K562 (cell line): ENCODE results near the gene RACGAP1. TPM values are rescaled to one million over a fixed set of nuclear protein-coding genes. Genes with fewer than 3 reads are reported as not detected.

ENCODE experiments used
- ATF1 ChIP-seq, 2 experiments: fragments of 450-650 bp in 1 of 2; IDR thresholded peaks; 2 replicates each; pipeline ENCODE4 v1.6.1; 2016; ENCODE audit warnings: missing compliant biosample characterization in 1 of 2, missing genetic modification characterization in 1 of 2
- DPF2 ChIP-seq: fragments of 450-650 bp; IDR thresholded peaks from 2 replicates; pipeline ENCODE4 v1.6.1; 2016
- FOXA3 ChIP-seq, 2 experiments: fragments of 450-650 bp in 1 of 2; sonication (generic) in 1 of 2; formaldehyde crosslinking; IDR thresholded peaks in 1 of 2; conservative IDR thresholded peaks in 1 of 2; 2 replicates each; pipeline versions ENCODE4 v1.4.0 to v1.8.0; 2020 to 2022; ENCODE audit warnings: mild to moderate bottlenecking in 2 of 2, missing genetic modification reagents in 1 of 2
- FUS ChIP-seq: fragments of 200-400 bp; formaldehyde crosslinking; optimal IDR thresholded peaks from 2 replicates; pipeline ENCODE3; 2017; ENCODE audit warnings: low read depth, low read length
- HMG20B ChIP-seq: fragments of 250-450 bp; sonication (Bioruptor Pico); IDR thresholded peaks from 2 replicates; pipeline ENCODE4 v1.5.0; 2021; ENCODE audit warnings: mild to moderate bottlenecking
- HSF4 ChIP-seq: fragments of 250-450 bp; sonication (Bioruptor Pico); IDR thresholded peaks from 2 replicates; pipeline ENCODE4 v2.1.2; 2022; ENCODE audit warnings: mild to moderate bottlenecking, moderate library complexity, borderline replicate concordance
- ILK ChIP-seq: fragments of 450-650 bp; IDR thresholded peaks from 2 replicates; pipeline ENCODE4 v1.6.1; 2016; ENCODE audit warnings: missing genetic modification characterization, low read depth, mild to moderate bottlenecking, missing compliant biosample characterization, moderate library complexity, borderline replicate concordance
- L3MBTL2 ChIP-seq: fragments of 450-650 bp; IDR thresholded peaks from 2 replicates; pipeline ENCODE4 v1.6.1; 2016; ENCODE audit warnings: mild to moderate bottlenecking, moderate library complexity
- MITF ChIP-seq: IDR thresholded peaks from 2 replicates; pipeline ENCODE4 v1.6.1; 2014; ENCODE audit warnings: antibody characterized with exemption
- RFX1 ChIP-seq: fragments of 450-650 bp; IDR thresholded peaks from 2 replicates; pipeline ENCODE4 v1.6.1; 2016; ENCODE audit warnings: mild to moderate bottlenecking, moderate library complexity
- SRSF9 ChIP-seq: fragments of 200-400 bp; formaldehyde crosslinking; IDR thresholded peaks from 2 replicates; pipeline ENCODE4 v1.6.1; 2017; ENCODE audit warnings: low read depth, low read length, borderline replicate concordance
- STAG1 ChIP-seq: sonication (generic); formaldehyde crosslinking; IDR thresholded peaks from 2 replicates; pipeline ENCODE4 v1.5.0; 2020; ENCODE audit warnings: missing genetic modification reagents, borderline replicate concordance
- STAT5B ChIP-seq: fragments of 250-450 bp; sonication (Bioruptor Pico); IDR thresholded peaks from 2 replicates; pipeline ENCODE4 v1.8.0; 2021; ENCODE audit warnings: mild to moderate bottlenecking, inconsistent platforms
- ZBTB8A ChIP-seq: fragments of 450-650 bp; IDR thresholded peaks from 2 replicates; pipeline ENCODE4 v1.6.1; 2018; ENCODE audit warnings: mild to moderate bottlenecking, moderate library complexity; ENCODE audit not compliant: partially characterized antibody
- ZC3H11A ChIP-seq: IDR thresholded peaks from 2 replicates; pipeline ENCODE4 v1.6.1; 2012; ENCODE audit warnings: low read depth, low read length, improper control_type of control experiment
- ZFP30 ChIP-seq: fragments of 250-450 bp; sonication (Bioruptor Pico); IDR thresholded peaks from 2 replicates; pipeline ENCODE4 v1.8.0; 2022; ENCODE audit warnings: moderate library complexity, mild to moderate bottlenecking, inconsistent platforms, borderline replicate concordance
- ZNF444 ChIP-seq: fragments of 250-450 bp; sonication (Bioruptor Pico); IDR thresholded peaks from 2 replicates; pipeline ENCODE4 v1.4.0; 2020; ENCODE audit warnings: mild to moderate bottlenecking, moderate library complexity
- ZNF668 ChIP-seq: fragments of 250-450 bp; sonication (Bioruptor Pico); IDR thresholded peaks from 2 replicates; pipeline ENCODE4 v1.8.0; 2022; ENCODE audit warnings: mild to moderate bottlenecking, inconsistent platforms
- polyA plus RNA-seq, 8 experiments: library from polyadenylated mRNA; depleted of rRNA in 4 of 8; stranded (reverse) in 5 of 8; unstranded in 3 of 8; fragments of >200 nt; fragmentation: Nextera tagmentation in 2 of 8; fragmentation: Illumina TruSeq in 1 of 8; extraction: Ambion mirVana in 2 of 8; extraction: Trizol in 1 of 8; gene quantifications; 2 replicates each; pipeline versions ENCODE4 v1.2.1 to v1.2.3, GENCODE V29; 2011 to 2014; ENCODE audit warnings: inconsistent platforms in 1 of 8, missing spikeins in 1 of 8
- total RNA-seq, 7 experiments: library from RNA; depleted of rRNA in 6 of 7; stranded (reverse); fragments of >200 nt in 6 of 7; fragmentation: Illumina TruSeq in 2 of 7; extraction: Trizol in 2 of 7; gene quantifications; 2 replicates each; pipeline versions ENCODE4 v1.2.1 to v1.2.3, GENCODE V29; 2011 to 2021; ENCODE audit warnings: low replicate concordance in 1 of 7
- TF ChIP-seq, protein P1 (sequence below): fragments of 250-450 bp; sonication (Bioruptor Pico); IDR thresholded peaks from 2 replicates; pipeline ENCODE4 v1.4.0; 2020
- TF ChIP-seq, protein P2 (sequence below), 2 experiments: fragments of 150-350 bp in 1 of 2; IDR thresholded peaks; 2 replicates each; pipeline ENCODE4 v1.6.1; 2012 to 2016; ENCODE audit warnings: low read depth in 2 of 2, low read length in 2 of 2, mild to moderate bottlenecking in 1 of 2, moderate library complexity in 1 of 2

RACGAP1 gene
- total and polyA plus RNA-seq, 9 of the 15 experiments (the other 6 are each of a cell fraction or from before 2014, with no cell fraction given), result 56.4 to 92.9 (median 71.8) TPM

GRCh38 chr12:49983892-49984291 is 41.4 kb downstream of the RACGAP1 start (continued):
- TF ChIP-seq RFX1, result no peak
- TF ChIP-seq ZFP30 (CRISPR knock-in tag), result no peak
- TF ChIP-seq HMG20B (CRISPR knock-in tag), result no peak
- no peak for TF ChIP-seq L3MBTL2
- no peak for TF ChIP-seq ZNF668 (CRISPR knock-in tag)
- no peak for TF ChIP-seq STAT5B (CRISPR knock-in tag)
- no peak for TF ChIP-seq HSF4 (CRISPR knock-in tag)
- TF ChIP-seq, protein P1, sequence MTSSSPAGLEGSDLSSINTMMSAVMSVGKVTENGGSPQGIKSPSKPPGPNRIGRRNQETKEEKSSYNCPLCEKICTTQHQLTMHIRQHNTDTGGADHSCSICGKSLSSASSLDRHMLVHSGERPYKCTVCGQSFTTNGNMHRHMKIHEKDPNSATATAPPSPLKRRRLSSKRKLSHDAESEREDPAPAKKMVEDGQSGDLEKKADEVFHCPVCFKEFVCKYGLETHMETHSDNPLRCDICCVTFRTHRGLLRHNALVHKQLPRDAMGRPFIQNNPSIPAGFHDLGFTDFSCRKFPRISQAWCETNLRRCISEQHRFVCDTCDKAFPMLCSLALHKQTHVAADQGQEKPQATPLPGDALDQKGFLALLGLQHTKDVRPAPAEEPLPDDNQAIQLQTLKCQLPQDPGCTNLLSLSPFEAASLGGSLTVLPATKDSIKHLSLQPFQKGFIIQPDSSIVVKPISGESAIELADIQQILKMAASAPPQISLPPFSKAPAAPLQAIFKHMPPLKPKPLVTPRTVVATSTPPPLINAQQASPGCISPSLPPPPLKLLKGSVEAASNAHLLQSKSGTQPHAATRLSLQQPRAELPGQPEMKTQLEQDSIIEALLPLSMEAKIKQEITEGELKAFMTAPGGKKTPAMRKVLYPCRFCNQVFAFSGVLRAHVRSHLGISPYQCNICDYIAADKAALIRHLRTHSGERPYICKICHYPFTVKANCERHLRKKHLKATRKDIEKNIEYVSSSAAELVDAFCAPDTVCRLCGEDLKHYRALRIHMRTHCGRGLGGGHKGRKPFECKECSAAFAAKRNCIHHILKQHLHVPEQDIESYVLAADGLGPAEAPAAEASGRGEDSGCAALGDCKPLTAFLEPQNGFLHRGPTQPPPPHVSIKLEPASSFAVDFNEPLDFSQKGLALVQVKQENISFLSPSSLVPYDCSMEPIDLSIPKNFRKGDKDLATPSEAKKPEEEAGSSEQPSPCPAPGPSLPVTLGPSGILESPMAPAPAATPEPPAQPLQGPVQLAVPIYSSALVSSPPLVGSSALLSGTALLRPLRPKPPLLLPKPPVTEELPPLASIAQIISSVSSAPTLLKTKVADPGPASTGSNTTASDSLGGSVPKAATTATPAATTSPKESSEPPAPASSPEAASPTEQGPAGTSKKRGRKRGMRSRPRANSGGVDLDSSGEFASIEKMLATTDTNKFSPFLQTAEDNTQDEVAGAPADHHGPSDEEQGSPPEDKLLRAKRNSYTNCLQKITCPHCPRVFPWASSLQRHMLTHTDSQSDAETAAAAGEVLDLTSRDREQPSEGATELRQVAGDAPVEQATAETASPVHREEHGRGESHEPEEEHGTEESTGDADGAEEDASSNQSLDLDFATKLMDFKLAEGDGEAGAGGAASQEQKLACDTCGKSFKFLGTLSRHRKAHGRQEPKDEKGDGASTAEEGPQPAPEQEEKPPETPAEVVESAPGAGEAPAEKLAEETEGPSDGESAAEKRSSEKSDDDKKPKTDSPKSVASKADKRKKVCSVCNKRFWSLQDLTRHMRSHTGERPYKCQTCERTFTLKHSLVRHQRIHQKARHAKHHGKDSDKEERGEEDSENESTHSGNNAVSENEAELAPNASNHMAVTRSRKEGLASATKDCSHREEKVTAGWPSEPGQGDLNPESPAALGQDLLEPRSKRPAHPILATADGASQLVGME (CRISPR knock-in tag), result no peak
- no peak for TF ChIP-seq ZC3H11A
- TF ChIP-seq DPF2, result peak; percentile 72
- no peak for TF ChIP-seq FOXA3 (CRISPR knock-in tag; conservative IDR thresholded peaks at IDR 0.05 in 1 of 2, IDR thresholded peaks at IDR 0.05 in 1 of 2)
- no peak for TF ChIP-seq ZNF444 (CRISPR knock-in tag)
- TF ChIP-seq FUS, result no peak
- TF ChIP-seq ATF1 (CRISPR knock-in tag; IDR thresholded peaks at IDR 0.05), result no peak
- no peak for TF ChIP-seq ATF1 (tag; IDR thresholded peaks at IDR 0.05)
- no peak for TF ChIP-seq ILK (tag)
- no peak for TF ChIP-seq MITF
- TF ChIP-seq ZBTB8A, result no peak
- TF ChIP-seq, protein P2, sequence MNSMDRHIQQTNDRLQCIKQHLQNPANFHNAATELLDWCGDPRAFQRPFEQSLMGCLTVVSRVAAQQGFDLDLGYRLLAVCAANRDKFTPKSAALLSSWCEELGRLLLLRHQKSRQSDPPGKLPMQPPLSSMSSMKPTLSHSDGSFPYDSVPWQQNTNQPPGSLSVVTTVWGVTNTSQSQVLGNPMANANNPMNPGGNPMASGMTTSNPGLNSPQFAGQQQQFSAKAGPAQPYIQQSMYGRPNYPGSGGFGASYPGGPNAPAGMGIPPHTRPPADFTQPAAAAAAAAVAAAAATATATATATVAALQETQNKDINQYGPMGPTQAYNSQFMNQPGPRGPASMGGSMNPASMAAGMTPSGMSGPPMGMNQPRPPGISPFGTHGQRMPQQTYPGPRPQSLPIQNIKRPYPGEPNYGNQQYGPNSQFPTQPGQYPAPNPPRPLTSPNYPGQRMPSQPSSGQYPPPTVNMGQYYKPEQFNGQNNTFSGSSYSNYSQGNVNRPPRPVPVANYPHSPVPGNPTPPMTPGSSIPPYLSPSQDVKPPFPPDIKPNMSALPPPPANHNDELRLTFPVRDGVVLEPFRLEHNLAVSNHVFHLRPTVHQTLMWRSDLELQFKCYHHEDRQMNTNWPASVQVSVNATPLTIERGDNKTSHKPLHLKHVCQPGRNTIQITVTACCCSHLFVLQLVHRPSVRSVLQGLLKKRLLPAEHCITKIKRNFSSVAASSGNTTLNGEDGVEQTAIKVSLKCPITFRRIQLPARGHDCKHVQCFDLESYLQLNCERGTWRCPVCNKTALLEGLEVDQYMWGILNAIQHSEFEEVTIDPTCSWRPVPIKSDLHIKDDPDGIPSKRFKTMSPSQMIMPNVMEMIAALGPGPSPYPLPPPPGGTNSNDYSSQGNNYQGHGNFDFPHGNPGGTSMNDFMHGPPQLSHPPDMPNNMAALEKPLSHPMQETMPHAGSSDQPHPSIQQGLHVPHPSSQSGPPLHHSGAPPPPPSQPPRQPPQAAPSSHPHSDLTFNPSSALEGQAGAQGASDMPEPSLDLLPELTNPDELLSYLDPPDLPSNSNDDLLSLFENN (IDR thresholded peaks at IDR 0.05; ENCODE audit: low read depth in 2 of 2, low read length in 2 of 2), result no peak
- TF ChIP-seq STAG1, result no peak
- no peak for TF ChIP-seq SRSF9
